Neural crest cell (in vitro differentiated cells): Measurements from ENCODE around the gene NEIL1. TPM values are rescaled to one million over a fixed set of nuclear protein-coding genes. Genes with fewer than 3 reads are reported as not detected.

Source experiments
- DNase-seq: peaks from one replicate; pipeline ENCODE4 v3.0.0; 2021; ENCODE audit warnings: low read depth, mixed read lengths, low spot score
- H3K27ac Mint-ChIP-seq: one replicate; pipeline ENCODE4 v1.8.0; 2021; ENCODE audit warnings: mild to moderate bottlenecking, mixed read lengths; ENCODE audit not compliant: unreplicated experiment
- H3K27me3 Mint-ChIP-seq: 2 replicates; pipeline ENCODE4 v1.8.0; 2021; ENCODE audit warnings: low read depth, mild to moderate bottlenecking, mixed read lengths
- H3K36me3 Mint-ChIP-seq: 2 replicates; pipeline ENCODE4 v1.8.0; 2021; ENCODE audit warnings: low read depth, mild to moderate bottlenecking, mixed read lengths
- H3K4me1 Mint-ChIP-seq: 2 replicates; pipeline ENCODE4 v1.8.0; 2021; ENCODE audit warnings: mixed read lengths
- H3K4me3 Mint-ChIP-seq: one replicate; pipeline ENCODE4 v1.8.0; 2021; ENCODE audit warnings: mild to moderate bottlenecking, mixed read lengths
- H3K9me3 Mint-ChIP-seq: 2 replicates; pipeline ENCODE4 v1.8.0; 2021; ENCODE audit warnings: mixed read lengths
- CTCF ChIP-seq: fragments of 200-600 bp; sonication (generic); conservative IDR thresholded peaks from 2 replicates; pipeline ENCODE4 v1.5.0; 2021; ENCODE audit warnings: antibody characterized with exemption, mild to moderate bottlenecking
- microRNA-seq: library from miRNA; unstranded; fragments of <30 nt; microRNA quantifications from one replicate; pipeline ENCODE4, GENCODE V29; 2020
- total RNA-seq: library from RNA; stranded (reverse); gene quantifications from 2 replicates; pipeline ENCODE4 v1.2.1, GENCODE V29; 2021

NEIL1 gene
- total RNA-seq, 1 donor from 2014 or later = 20.4 TPM

- H3K4me1 Mint-ChIP-seq = no peaks in the 10 kb centered on the region
- H3K27ac Mint-ChIP-seq = no peak overlapping the region
- no peaks in the 10 kb centered on the region for H3K9me3 Mint-ChIP-seq
- H3K4me3 Mint-ChIP-seq = no peak overlapping the region
- H3K36me3 Mint-ChIP-seq = peaks cover 7% of the 10 kb centered on the region
- no peaks in the 10 kb centered on the region for H3K27me3 Mint-ChIP-seq
- no peak for DNase-seq
- TF ChIP-seq CTCF = no peak
These were observed 43.0 kb downstream of the NEIL1 start for GRCh38 chr15:75389791-75390382.

GRCh38 chr15:75397494-75397893, 50.7 kb downstream of the NEIL1 start:
- Mint-ChIP-seq H3K9me3 (no peaks in the 10 kb centered on the region), H3K4me3 (no peak overlapping the region), H3K4me1 (no peaks in the 10 kb centered on the region), H3K27me3 (no peaks in the 10 kb centered on the region), H3K27ac (no peak overlapping the region), H3K36me3 (peaks cover 6% of the 10 kb centered on the region)
- DNase-seq = no peak
- no peak for TF ChIP-seq CTCF

GRCh38 chr15:75403892-75404291, 57.1 kb downstream of the NEIL1 start:
- Mint-ChIP-seq H3K27me3 (no peaks in the 10 kb centered on the region), H3K27ac (no peak overlapping the region), H3K4me3 (no peak overlapping the region), H3K36me3 (peaks cover 17% of the 10 kb centered on the region), H3K4me1 (no peaks in the 10 kb centered on the region), H3K9me3 (no peaks in the 10 kb centered on the region)
- DNase-seq = no peak
- TF ChIP-seq CTCF = no peak

Small RNAs within 50 kb of the gene (microRNA-seq; reads per million reads assigned to microRNA genes)
- not detected for gene MIR631

Other genes with a start within 250 kb of the NEIL1 start
- gene C15orf39, start 145.2 kb upstream of the NEIL1 start, total RNA-seq = 23.8 and 29.5 TPM in 2 replicates
- gene GOLGA6C, start 88.7 kb upstream of the NEIL1 start, total RNA-seq = 0.12 TPM in 1 of 2 replicates, not detected in the other
- not detected in 2 replicates for gene GOLGA6D, start 64.2 kb upstream of the NEIL1 start, total RNA-seq
- gene COMMD4, start 11.0 kb upstream of the NEIL1 start, total RNA-seq = 156 and 161 TPM in 2 replicates
- 209 and 222 TPM in 2 replicates for gene MAN2C1, start 21.6 kb downstream of the NEIL1 start, total RNA-seq
- gene SIN3A, start 104.7 kb downstream of the NEIL1 start, total RNA-seq = 92.2 and 97.4 TPM in 2 replicates
- 41.1 and 42.0 TPM in 2 replicates for gene PTPN9, start 232.3 kb downstream of the NEIL1 start, total RNA-seq